ENCODE data around the gene GPR31.

GRCh38 chr6:167119670-167120582 is 37.9 kb downstream of the GPR31 start:
- TF ChIP-seq POLR2A (IDR thresholded peaks at IDR 0.05; ENCODE audit: low read depth, low read length) (no peak), CTCF (IDR thresholded peaks at IDR 0.05; ENCODE audit: extremely low read depth in 1 of 2, insufficient read depth in 1 of 2, low read depth in 1 of 2, low read length in 2 of 2) (no peak), GATA2 (IDR thresholded peaks at IDR 0.05; ENCODE audit: insufficient read depth, insufficient read length, low read depth, low read length) (no peak), MAX (IDR thresholded peaks at IDR 0.05; ENCODE audit: insufficient read depth, insufficient read length) (no peak)
